PFSK-1 (cell line): ENCODE data around the gene SLC25A33. TPM values are rescaled to one million over a fixed set of nuclear protein-coding genes. Genes with fewer than 3 reads are reported as not detected.
A peak's percentile ranks its signal among the peaks of the same experiment; 100 is the strongest.

ENCODE experiments used
- FOXP2 ChIP-seq: optimal IDR thresholded peaks from 2 replicates; pipeline ENCODE3; 2011; ENCODE audit warnings: borderline replicate concordance, control low read depth, inconsistent platforms; ENCODE audit not compliant: insufficient read depth; ENCODE audit errors: extremely low read length, extremely low read depth
- POLR2AphosphoS5 ChIP-seq: IDR thresholded peaks from 2 replicates; pipeline ENCODE4 v1.6.1; 2012; ENCODE audit warnings: low read depth, mild to moderate bottlenecking, control low read depth, low read length, moderate library complexity
- SIN3A ChIP-seq: IDR thresholded peaks from 2 replicates; pipeline ENCODE4 v1.6.1; 2012; ENCODE audit warnings: mild to moderate bottlenecking, low read length, moderate library complexity, borderline replicate concordance; ENCODE audit not compliant: insufficient read depth
- TAF1 ChIP-seq: IDR thresholded peaks from 2 replicates; pipeline ENCODE4 v1.6.1; 2012; ENCODE audit warnings: low read length, control low read depth, borderline replicate concordance; ENCODE audit not compliant: insufficient read depth
- polyA plus RNA-seq: library from polyadenylated mRNA; unstranded; fragments of >200 nt; gene quantifications from one replicate; pipeline ENCODE4 v1.2.1, GENCODE V29; 2012; ENCODE audit warnings: low read depth, missing spikeins; ENCODE audit not compliant: insufficient read length
- TF ChIP-seq, protein P1 (sequence below), 2 experiments: IDR thresholded peaks; 2 replicates each; pipeline versions ENCODE4 v1.6.1 to v1.8.0; 2011 to 2012; ENCODE audit warnings: low read depth in 2 of 2, low read length in 2 of 2, control low read depth in 1 of 2, inconsistent platforms in 1 of 2, mild to moderate bottlenecking in 1 of 2, moderate library complexity in 1 of 2; ENCODE audit not compliant: insufficient read depth in 1 of 2

The SLC25A33 gene
- polyA plus RNA-seq: 14.1 TPM

- TF ChIP-seq FOXP2 (peak; percentile 55), POLR2AphosphoS5 (peak; percentile 54), TAF1 (peak; percentile 72; the same call in 1 of the 2 replicates), SIN3A (no peak)
- TF ChIP-seq, protein P1, sequence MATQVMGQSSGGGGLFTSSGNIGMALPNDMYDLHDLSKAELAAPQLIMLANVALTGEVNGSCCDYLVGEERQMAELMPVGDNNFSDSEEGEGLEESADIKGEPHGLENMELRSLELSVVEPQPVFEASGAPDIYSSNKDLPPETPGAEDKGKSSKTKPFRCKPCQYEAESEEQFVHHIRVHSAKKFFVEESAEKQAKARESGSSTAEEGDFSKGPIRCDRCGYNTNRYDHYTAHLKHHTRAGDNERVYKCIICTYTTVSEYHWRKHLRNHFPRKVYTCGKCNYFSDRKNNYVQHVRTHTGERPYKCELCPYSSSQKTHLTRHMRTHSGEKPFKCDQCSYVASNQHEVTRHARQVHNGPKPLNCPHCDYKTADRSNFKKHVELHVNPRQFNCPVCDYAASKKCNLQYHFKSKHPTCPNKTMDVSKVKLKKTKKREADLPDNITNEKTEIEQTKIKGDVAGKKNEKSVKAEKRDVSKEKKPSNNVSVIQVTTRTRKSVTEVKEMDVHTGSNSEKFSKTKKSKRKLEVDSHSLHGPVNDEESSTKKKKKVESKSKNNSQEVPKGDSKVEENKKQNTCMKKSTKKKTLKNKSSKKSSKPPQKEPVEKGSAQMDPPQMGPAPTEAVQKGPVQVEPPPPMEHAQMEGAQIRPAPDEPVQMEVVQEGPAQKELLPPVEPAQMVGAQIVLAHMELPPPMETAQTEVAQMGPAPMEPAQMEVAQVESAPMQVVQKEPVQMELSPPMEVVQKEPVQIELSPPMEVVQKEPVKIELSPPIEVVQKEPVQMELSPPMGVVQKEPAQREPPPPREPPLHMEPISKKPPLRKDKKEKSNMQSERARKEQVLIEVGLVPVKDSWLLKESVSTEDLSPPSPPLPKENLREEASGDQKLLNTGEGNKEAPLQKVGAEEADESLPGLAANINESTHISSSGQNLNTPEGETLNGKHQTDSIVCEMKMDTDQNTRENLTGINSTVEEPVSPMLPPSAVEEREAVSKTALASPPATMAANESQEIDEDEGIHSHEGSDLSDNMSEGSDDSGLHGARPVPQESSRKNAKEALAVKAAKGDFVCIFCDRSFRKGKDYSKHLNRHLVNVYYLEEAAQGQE (IDR thresholded peaks at IDR 0.05; ENCODE audit: insufficient read depth in 1 of 2, low read depth in 2 of 2, low read length in 2 of 2): 0 out of 4 replicates have a peak, but pooled peaks of 1 of the 2 experiments have one; percentile 3
Measured at GRCh38 chr1:9539165-9539828, at the start of gene SLC25A33. SLC25A33 (plus strand) TSS chr1:9539465; CDS start chr1:9539692, 227 bp downstream.

DNA sequence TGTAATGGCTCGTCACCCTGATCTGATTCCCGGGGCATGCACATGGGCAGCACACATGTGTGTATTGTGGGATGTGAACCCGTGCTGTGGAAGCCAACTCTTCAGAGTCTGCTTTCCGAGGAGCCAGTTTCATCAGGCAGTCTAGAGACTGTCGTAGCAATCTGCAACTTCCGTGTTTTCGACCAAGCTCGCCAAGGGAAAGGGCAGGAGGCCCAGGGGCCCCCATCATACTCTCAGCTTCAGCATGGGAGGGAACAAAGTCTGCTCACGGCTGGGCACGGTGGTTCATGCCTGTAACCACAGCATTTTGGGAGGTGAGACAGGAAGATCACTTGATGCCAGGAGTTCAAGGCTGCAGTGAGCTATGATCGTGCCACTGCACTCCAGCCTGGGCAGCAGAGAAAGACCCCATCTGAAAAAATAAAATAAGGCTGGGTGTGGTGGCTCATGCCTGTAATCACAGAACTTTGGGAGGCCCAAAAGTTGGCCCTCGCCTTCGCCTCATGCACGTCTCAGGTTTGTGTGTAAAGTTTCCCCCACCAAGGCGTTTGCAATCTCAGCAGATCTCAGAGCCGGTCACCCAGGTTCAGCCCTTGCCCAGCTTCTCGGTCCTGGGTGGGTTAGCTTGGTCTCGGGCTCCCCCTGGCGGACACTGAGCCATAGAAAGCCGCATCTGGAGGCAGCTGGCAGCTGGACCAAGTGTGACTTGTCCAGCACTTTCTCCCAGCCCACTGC lies 48.5 kb upstream of the SLC25A33 start:
- TF ChIP-seq SIN3A: no peak
- TF ChIP-seq POLR2AphosphoS5: no peak
- TF ChIP-seq, protein P1 (IDR thresholded peaks at IDR 0.05; ENCODE audit: insufficient read depth in 1 of 2, low read depth in 2 of 2, low read length in 2 of 2): no peak
- no peak for TF ChIP-seq FOXP2
- TF ChIP-seq TAF1: no peak

- TF ChIP-seq FOXP2: no peak
- TF ChIP-seq SIN3A: no peak
- TF ChIP-seq, protein P1 (IDR thresholded peaks at IDR 0.05; ENCODE audit: insufficient read depth in 1 of 2, low read depth in 2 of 2, low read length in 2 of 2): no peak
- TF ChIP-seq TAF1: no peak
- TF ChIP-seq POLR2AphosphoS5: no peak
Measured at GRCh38 chr1:9493326-9493725, 45.9 kb upstream of the SLC25A33 start.

DNA sequence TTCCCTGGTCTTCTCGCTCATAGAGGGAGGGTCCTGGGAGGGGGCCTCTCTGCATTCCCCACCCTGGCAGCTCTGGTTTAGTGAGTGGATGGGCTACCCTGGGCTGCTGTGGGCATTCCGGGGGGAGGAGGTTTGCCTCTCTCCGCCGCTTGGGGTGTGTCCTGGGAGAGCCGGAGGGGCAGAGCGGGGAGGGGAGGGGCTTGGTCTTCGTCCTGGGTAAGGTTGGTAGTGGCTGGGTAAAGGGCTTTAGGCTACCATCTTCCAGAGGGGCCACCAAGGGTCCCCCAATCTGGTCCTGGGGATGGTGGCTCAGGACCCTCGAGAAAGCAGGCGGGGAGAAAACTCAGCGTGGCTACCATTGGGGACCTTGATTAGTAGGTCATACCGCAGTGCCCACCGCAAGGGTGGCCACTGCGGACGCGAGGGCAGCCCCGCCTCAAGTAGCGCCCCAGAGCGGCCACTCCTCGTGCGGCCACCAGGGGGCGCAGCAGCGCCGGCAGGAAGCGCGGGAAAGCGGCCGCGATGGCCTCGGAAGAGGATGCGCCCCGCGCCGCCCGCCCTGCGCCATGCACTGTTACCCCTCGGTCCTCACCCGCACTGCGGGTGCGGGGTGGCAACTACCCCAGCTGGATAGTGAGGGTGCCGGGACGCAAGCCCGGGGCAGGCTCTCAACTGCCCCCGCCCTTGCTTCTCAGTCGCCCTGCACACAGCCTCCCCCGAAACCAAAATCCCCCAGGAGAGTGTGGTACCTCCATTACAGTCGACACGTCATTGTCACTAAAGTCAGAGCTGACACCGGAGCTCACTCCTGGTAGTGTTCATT lies 44.1 kb upstream of the SLC25A33 start:
- peak; percentile 78 for TF ChIP-seq FOXP2
- no peak for TF ChIP-seq POLR2AphosphoS5
- TF ChIP-seq TAF1: no peak

- TF ChIP-seq POLR2AphosphoS5: no peak
- TF ChIP-seq SIN3A: no peak
- TF ChIP-seq TAF1: no peak
- TF ChIP-seq FOXP2: no peak
Measured at GRCh38 chr1:9495854-9496374, 43.4 kb upstream of the SLC25A33 start.
